ENCODE measurements around the gene POLR3B.
"Not testable (repeated sequence)": the region's sequence is repeated elsewhere in the genome, so short reads cannot be mapped to it uniquely, and the experiment has no call there.

POLR3B gene

GRCh38 chr12:106417926-106418910, 60.7 kb downstream of the POLR3B start:
- no peak for DNase-seq

GRCh38 chr12:106418970-106419369, 61.4 kb downstream of the POLR3B start:
- no peak for DNase-seq

DNA sequence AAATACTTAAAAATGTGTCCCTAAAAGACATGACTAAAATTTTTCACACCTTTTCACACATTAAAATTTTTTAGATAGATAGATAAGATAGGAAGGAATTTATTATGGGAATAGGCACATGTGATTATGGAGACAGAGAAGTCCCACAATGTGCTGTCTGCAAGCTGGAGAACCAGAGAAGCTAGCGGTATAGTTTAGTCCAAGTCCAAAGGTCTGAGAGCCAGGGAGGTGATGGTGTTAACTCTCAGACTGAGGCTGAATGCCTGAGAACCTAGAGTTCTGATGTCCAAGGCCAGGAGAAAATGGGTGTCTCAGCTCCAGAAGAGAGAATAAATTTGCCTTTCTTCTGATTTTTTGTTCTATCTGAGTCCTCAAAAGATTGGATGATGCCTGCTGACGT, 65.7 kb downstream of the POLR3B start:
- no peak for DNase-seq

GRCh38 chr12:106425061-106425702, 67.6 kb downstream of the POLR3B start:
- no peak for DNase-seq

DNA sequence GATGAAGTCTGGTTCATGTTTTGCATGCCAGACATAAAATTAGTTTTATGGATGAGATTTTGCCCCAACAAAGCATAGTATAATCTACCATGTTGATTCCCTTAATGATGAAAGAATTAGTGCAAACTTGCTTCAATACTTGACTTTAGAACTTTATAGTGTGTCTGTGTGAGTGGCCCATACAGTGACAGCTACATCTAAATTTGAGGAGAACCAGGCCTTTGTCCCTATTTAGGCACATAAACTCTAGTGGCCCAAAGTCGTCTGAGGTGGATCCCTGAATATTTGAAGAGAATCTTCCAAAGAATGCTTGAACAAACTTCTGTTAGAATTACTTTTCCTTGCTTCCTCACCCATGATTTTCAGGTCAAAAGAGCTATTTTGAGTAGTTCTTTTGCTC, 70.4 kb downstream of the POLR3B start:
- no peak for DNase-seq

DNA sequence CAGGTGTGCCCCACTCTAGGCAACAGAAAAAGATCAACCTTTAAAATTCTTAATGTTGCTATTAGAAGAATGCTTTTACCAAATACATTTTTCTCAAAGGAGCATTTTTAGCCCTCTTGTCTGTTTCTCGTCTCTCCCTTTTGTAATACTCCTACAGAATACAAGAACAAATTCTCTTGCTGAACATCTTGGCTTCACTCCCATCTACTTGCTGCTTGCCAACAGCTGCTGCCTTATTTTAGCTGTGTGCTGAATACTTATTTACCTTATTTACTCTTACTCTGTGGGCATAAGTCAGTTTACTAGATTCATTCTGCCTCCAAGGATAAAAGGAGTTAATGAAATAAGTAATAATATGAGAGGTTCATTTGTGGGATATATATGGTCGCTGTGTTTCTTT, 70.8 kb downstream of the POLR3B start:
- no peak for DNase-seq

GRCh38 chr12:106429043-106429552, 71.5 kb downstream of the POLR3B start:
- DNase-seq, result no peak

- no peak for DNase-seq
Measured at GRCh38 chr12:106429636-106430035, 72.1 kb downstream of the POLR3B start.

DNA sequence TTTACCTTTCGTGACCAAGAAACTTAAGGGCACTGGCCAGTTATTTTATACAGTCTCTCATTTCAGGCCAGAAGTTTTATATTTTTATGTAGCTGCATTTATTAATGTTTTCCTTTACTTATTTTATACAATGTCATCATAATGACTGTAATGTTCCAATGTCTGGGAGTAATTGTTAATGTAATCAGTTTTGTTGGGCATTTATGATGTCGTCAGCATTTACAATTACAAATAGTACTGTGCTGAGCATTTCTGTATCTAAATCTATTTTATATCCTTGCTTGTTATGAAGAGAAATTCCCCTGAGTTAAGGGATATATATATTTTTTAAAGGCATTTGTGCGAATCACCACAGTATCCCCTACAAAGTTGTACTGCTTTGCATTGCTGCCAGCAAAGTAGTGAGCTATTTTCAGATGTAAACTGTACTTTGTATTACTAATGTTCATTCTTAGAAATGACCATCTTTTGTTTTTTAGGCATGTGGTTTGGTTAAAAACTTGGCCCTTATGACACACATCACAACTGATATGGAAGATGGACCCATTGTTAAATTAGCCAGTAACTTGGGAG, 74.4 kb downstream of the POLR3B start:
- DNase-seq, result no peak

- DNase-seq, result no peak
Measured at GRCh38 chr12:106433055-106433454, 75.5 kb downstream of the POLR3B start.

DNA sequence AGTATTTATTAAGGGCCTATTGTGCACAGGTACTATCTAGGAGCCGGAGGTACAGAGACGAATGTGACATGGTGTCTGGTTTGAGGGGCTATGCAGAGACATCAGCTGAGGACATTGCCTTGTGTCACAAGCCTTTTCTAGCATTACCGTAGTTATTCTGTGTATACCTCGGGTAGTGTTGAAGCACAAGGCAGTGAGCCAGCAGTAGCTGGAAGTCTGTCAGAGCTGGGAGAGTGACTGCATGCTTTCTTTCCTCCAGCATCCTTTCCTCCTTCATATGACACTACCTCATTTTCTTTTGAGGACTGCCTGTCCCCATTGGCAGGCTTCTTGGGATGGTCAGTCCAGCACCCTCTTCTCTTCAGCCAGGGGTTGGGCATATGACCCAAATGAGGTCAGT, 77.0 kb downstream of the POLR3B start:
- DNase-seq, result no peak

- no peak for DNase-seq
Measured at GRCh38 chr12:106436164-106436563, 78.6 kb downstream of the POLR3B start.

GRCh38 chr12:106442575-106442974, 85.0 kb downstream of the POLR3B start:
- no peak for DNase-seq

GRCh38 chr12:106445053-106445452, 87.5 kb downstream of the POLR3B start:
- DNase-seq, result no peak

- DNase-seq, result peak; percentile 58 to 63
Measured at GRCh38 chr12:106445959-106446358, 88.4 kb downstream of the POLR3B start.

- peak; percentile 92 for DNase-seq
Measured at GRCh38 chr12:106446419-106447092, 89.0 kb downstream of the POLR3B start.

- no peak for DNase-seq
Measured at GRCh38 chr12:106452309-106452708, 94.8 kb downstream of the POLR3B start.

- no peak for DNase-seq
Measured at GRCh38 chr12:106455111-106455510, 97.6 kb downstream of the POLR3B start.

DNA sequence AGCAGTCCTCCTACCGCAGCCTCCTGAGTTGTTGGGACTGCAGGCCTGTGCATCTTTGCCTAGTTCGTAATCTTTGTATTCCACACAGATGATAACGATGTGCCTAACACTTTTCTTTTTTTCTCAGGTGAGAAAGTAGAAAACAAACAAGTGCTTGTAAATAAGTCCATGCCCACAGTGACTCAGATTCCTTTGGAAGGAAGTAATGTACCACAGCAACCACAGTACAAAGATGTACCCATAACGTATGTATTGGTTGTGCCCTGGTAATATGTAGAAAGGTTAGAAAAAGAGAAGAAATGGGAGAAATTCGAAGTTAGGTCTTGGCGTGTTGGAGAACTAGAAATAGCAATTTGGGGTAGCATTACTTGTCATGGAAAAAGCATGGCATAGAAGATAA, 101.6 kb downstream of the POLR3B start:
- DNase-seq, result no peak

GRCh38 chr12:106459534-106459933, 102.0 kb downstream of the POLR3B start:
- DNase-seq, result no peak

DNA sequence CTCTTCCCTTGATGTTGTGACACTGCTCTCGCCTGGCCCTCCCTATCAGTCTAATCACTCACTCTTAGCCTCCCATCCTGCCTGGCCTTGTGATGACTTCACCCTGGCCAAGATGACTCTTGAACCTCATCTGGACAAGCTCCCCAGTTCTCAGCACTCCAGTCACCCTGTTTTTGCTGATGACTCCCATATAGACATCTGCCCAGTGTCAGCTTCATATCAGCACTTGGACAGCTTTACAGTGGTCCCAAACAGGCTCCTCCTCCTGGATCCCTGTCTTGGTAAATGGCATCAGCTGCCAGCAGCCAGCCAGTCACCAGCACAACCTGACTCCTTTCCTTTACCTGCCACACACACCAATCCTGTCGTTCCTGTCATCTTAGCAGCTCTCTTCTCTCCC, 104.2 kb downstream of the POLR3B start:
- no peak for DNase-seq

DNA sequence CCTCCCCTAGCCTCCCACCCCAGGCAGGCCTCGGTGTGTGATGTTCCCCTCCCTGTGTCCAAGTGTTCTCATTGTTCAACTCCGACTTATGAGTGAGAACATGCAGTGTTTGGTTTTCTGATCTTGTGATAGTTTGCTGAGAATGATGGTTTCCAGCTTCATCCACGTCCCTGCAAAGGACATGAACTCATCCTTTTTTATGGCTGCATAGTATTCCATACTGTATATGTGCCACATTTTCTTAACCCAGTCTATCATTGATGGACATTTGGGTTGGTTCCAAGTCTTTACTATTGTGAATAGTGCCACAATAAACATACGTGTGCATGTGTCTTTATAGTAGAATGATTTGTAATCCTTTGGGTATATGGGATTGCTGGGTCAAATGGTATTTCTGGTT, 108.1 kb downstream of the POLR3B start:
- not testable (repeated sequence) for DNase-seq

DNA sequence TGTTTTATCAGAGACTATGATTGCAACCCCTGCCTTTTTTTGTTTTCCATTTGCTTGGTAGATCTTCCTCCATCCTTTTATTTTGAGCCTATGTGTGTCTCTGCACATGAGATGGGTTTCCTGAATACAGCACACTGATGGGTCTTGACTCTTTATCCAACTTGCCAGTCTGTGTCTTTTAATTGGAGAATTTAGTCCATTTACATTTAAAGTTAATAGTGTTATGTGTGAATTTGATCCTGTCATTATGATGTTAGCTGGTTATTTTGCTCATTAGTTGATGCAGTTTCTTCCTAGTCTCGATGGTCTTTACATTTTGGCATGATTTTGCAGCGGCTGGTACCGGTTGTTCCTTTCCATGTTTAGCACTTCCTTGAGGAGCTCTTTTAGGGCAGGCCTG, 118.1 kb downstream of the POLR3B start:
- DNase-seq, result not testable (repeated sequence)
